ENCODE data around the gene XYLT1.

XYLT1 gene

GRCh38 chr16:17299790-17300189 lies 171.0 kb downstream of the XYLT1 start:
- no peak for TF ChIP-seq LEF1 (IDR thresholded peaks at IDR 0.05; ENCODE audit: borderline replicate concordance)
- no peak for TF ChIP-seq ZNF384 (IDR thresholded peaks at IDR 0.05)
- no peak for TF ChIP-seq FOXM1 (IDR thresholded peaks at IDR 0.05; ENCODE audit: borderline replicate concordance)
- no peak for TF ChIP-seq ARNT (IDR thresholded peaks at IDR 0.05)
- no peak for TF ChIP-seq HDGF (IDR thresholded peaks at IDR 0.05; ENCODE audit: borderline replicate concordance)
- TF ChIP-seq SUZ12 (IDR thresholded peaks at IDR 0.05) = no peak
- TF ChIP-seq CTBP1 (IDR thresholded peaks at IDR 0.05; ENCODE audit: borderline replicate concordance) = no peak
- no peak for TF ChIP-seq ELF4 (IDR thresholded peaks at IDR 0.05)
- TF ChIP-seq FOXK2 (IDR thresholded peaks at IDR 0.05) = no peak
- TF ChIP-seq NFRKB (IDR thresholded peaks at IDR 0.05) = no peak
- TF ChIP-seq BHLHE40 (IDR thresholded peaks at IDR 0.05; ENCODE audit: borderline replicate concordance) = no peak
- no peak for TF ChIP-seq PKNOX1 (IDR thresholded peaks at IDR 0.05)
- no peak for TF ChIP-seq L3MBTL2 (conservative IDR thresholded peaks at IDR 0.05)
- TF ChIP-seq TARDBP (IDR thresholded peaks at IDR 0.05) = no peak
- no peak for TF ChIP-seq FOXA1 (IDR thresholded peaks at IDR 0.05)
- TF ChIP-seq SP1 (IDR thresholded peaks at IDR 0.05) = no peak
- DNase-seq (ENCODE audit: extremely low spot score) = no peak
- ChIA-PET CTCF (interaction anchor here (0.5 to 0.7 kb wide), 2 partner anchors 175 to 465 kb away, joined by 3 read pairs; no protein-coding TSS in a partner anchor), POLR2A (no interaction called here)

DNA sequence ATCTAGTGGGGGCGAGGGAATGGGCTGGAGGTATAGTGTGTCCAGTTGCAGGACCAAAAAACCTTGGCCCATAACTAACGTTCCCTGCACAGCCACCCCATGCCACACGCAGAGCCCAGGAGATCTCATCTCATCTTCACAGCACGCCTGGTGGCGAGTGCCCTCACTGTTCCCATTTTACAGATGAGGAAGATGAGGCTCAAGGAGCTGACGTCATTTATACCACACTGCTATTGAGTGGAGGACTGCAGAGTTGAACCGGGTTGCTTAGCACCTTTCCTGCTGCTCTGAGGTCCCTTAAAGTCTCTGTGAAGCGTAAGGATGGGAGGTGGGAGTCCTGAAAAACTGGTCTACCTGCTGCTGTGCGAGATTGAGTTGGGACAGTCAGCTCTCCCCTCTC lies 172.5 kb downstream of the XYLT1 start:
- ChIA-PET CTCF (no interaction called here), POLR2A (no interaction called here)
- no peak for DNase-seq (ENCODE audit: extremely low spot score)
- no peak for TF ChIP-seq SP1 (IDR thresholded peaks at IDR 0.05)

DNA sequence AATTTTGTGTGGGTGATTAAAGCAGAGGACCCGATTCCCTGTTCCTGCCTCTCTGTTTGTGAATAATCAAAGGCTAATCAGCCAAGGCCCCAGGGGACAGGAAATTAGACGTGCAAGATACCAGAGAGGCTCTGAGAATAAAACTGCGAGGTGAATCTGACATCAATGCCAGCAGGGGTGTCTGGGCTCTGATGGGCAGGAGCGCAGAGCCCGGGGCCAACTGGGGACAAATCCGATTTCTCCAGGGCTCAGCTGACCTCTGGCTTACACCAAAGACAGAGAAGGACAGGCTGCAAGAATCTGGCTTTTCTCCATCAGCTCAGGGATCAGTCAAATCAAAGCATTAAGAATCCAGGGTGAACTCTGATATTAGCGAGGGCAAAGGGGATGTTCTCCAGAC lies 174.3 kb downstream of the XYLT1 start:
- CTCF ChIA-PET = no interaction called here
- no peak for DNase-seq (ENCODE audit: extremely low spot score)
- POLR2A ChIA-PET = no interaction called here
- TF ChIP-seq SUZ12 (IDR thresholded peaks at IDR 0.05) (no peak), CTBP1 (IDR thresholded peaks at IDR 0.05; ENCODE audit: borderline replicate concordance) (no peak), ELF4 (IDR thresholded peaks at IDR 0.05) (no peak), L3MBTL2 (conservative IDR thresholded peaks at IDR 0.05) (no peak), FOXK2 (IDR thresholded peaks at IDR 0.05) (no peak), ZNF384 (IDR thresholded peaks at IDR 0.05) (no peak), NFRKB (IDR thresholded peaks at IDR 0.05) (no peak), FOXM1 (IDR thresholded peaks at IDR 0.05; ENCODE audit: borderline replicate concordance) (no peak), ARNT (IDR thresholded peaks at IDR 0.05) (no peak), SP1 (IDR thresholded peaks at IDR 0.05) (no peak), PKNOX1 (IDR thresholded peaks at IDR 0.05) (no peak)

DNA sequence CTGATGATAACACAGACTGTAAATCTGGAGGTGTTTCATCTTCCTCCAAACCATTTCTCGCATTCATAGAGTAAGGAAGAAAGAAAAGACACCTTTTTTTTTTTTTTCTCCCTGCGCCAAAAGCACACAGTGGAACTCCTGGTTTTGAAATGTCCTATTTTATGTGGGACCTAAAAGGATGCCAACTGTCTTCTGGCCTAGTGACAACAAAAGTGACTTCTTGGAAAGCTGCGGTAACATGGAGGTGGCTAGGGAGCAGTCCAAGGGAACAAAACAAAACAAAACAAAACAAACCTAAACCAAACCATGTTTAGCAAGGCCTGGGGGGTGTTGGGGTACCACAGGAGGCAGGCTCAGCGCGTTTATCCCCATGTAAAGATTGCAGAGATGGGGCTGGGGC lies 174.8 kb downstream of the XYLT1 start:
- CTCF ChIA-PET = no interaction called here
- DNase-seq (ENCODE audit: extremely low spot score) = no peak
- TF ChIP-seq PKNOX1 (IDR thresholded peaks at IDR 0.05) (no peak), TARDBP (IDR thresholded peaks at IDR 0.05) (no peak), LEF1 (IDR thresholded peaks at IDR 0.05; ENCODE audit: borderline replicate concordance) (no peak), FOXA1 (IDR thresholded peaks at IDR 0.05) (no peak), ZNF384 (IDR thresholded peaks at IDR 0.05) (no peak), NFRKB (IDR thresholded peaks at IDR 0.05) (no peak), FOXM1 (IDR thresholded peaks at IDR 0.05; ENCODE audit: borderline replicate concordance) (no peak), SP1 (IDR thresholded peaks at IDR 0.05) (no peak), FOXK2 (IDR thresholded peaks at IDR 0.05) (no peak), CTBP1 (IDR thresholded peaks at IDR 0.05; ENCODE audit: borderline replicate concordance) (no peak), BHLHE40 (IDR thresholded peaks at IDR 0.05; ENCODE audit: borderline replicate concordance) (no peak), HDGF (IDR thresholded peaks at IDR 0.05; ENCODE audit: borderline replicate concordance) (no peak), ARNT (IDR thresholded peaks at IDR 0.05) (no peak), L3MBTL2 (conservative IDR thresholded peaks at IDR 0.05) (no peak), ELF4 (IDR thresholded peaks at IDR 0.05) (no peak), SUZ12 (IDR thresholded peaks at IDR 0.05) (no peak)
- POLR2A ChIA-PET = no interaction called here

DNA sequence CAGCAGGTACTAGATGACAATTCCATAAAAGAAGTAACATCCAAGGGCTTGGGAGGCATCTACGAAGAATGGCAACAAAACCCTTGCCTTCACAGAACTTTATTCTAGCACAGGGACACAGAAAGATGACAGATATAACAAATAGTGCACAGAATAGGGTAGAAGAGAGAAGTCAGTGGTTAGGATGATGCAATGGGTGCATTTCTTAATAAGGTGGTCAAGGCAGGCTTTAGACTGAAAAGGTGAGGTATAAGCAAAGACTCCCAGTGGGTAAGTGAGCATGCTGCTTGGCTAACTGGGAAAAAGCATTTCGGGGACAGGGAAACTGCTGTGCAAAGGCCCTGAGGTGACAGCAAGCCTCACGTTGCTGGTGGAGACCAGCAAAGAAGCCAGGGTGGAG lies 175.9 kb downstream of the XYLT1 start:
- TF ChIP-seq NFRKB (IDR thresholded peaks at IDR 0.05) (no peak), HDGF (IDR thresholded peaks at IDR 0.05; ENCODE audit: borderline replicate concordance) (no peak)
- POLR2A ChIA-PET = no interaction called here
- no peak for DNase-seq (ENCODE audit: extremely low spot score)
- CTCF ChIA-PET = no interaction called here

- ChIA-PET POLR2A (no interaction called here), CTCF (no interaction called here)
- no peak for TF ChIP-seq PKNOX1 (IDR thresholded peaks at IDR 0.05)
- TF ChIP-seq CTBP1 (IDR thresholded peaks at IDR 0.05; ENCODE audit: borderline replicate concordance) = no peak
- TF ChIP-seq SUZ12 (IDR thresholded peaks at IDR 0.05) = no peak
- TF ChIP-seq NFRKB (IDR thresholded peaks at IDR 0.05) = no peak
- TF ChIP-seq FOXM1 (IDR thresholded peaks at IDR 0.05; ENCODE audit: borderline replicate concordance) = no peak
- TF ChIP-seq FOXA1 (IDR thresholded peaks at IDR 0.05) = no peak
- TF ChIP-seq SP1 (IDR thresholded peaks at IDR 0.05) = no peak
- TF ChIP-seq ARNT (IDR thresholded peaks at IDR 0.05) = no peak
- no peak for TF ChIP-seq ZNF384 (IDR thresholded peaks at IDR 0.05)
- TF ChIP-seq L3MBTL2 (conservative IDR thresholded peaks at IDR 0.05) = no peak
- DNase-seq (ENCODE audit: extremely low spot score) = no peak
These were observed 176.8 kb downstream of the XYLT1 start for GRCh38 chr16:17293813-17294558.
